Hepatocyte (in vitro differentiated cells): ENCODE data around the gene MTF2.

ENCODE experiments used
- EZH2 ChIP-seq: fragments of 200-600 bp; sonication (generic); IDR thresholded peaks from 2 replicates; pipeline ENCODE4 v1.6.1; 2016; ENCODE audit warnings: antibody characterized with exemption, mild to moderate bottlenecking, borderline replicate concordance
- EZH2phosphoT487 ChIP-seq: fragments of 200-600 bp; sonication (generic); IDR thresholded peaks from one replicate; pipeline ENCODE4 v1.6.1; 2018; ENCODE audit warnings: antibody characterized with exemption, mild to moderate bottlenecking, low read depth, moderate library complexity; ENCODE audit not compliant: unreplicated experiment, severe bottlenecking
- TF ChIP-seq, protein P1 (sequence below): fragments of 200-600 bp; sonication (generic); IDR thresholded peaks from 2 replicates; pipeline ENCODE4 v1.5.1; 2016; ENCODE audit warnings: antibody characterized with exemption, mild to moderate bottlenecking; ENCODE audit not compliant: poor library complexity

DNA sequence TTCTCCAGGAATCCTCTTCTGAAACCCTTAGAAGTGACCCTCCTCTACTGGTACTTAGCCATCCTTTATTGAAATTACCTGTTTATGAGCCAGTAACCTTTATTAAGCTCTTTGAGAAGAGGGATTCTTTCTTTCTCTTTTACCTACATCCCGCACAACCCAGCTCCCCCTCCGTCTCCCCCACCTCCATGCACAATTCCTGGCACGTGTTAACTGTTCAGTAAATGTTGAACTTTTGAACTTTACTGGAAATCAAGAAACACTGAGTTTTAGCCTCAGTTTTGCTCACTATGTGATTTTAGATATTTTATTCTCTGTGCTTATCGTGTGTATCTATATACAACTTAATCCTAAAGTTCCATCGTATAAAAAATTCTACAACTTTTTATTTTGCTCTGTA is 99.3 kb downstream of the MTF2 start:
- TF ChIP-seq, protein P1, sequence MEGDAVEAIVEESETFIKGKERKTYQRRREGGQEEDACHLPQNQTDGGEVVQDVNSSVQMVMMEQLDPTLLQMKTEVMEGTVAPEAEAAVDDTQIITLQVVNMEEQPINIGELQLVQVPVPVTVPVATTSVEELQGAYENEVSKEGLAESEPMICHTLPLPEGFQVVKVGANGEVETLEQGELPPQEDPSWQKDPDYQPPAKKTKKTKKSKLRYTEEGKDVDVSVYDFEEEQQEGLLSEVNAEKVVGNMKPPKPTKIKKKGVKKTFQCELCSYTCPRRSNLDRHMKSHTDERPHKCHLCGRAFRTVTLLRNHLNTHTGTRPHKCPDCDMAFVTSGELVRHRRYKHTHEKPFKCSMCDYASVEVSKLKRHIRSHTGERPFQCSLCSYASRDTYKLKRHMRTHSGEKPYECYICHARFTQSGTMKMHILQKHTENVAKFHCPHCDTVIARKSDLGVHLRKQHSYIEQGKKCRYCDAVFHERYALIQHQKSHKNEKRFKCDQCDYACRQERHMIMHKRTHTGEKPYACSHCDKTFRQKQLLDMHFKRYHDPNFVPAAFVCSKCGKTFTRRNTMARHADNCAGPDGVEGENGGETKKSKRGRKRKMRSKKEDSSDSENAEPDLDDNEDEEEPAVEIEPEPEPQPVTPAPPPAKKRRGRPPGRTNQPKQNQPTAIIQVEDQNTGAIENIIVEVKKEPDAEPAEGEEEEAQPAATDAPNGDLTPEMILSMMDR = no peak
- TF ChIP-seq EZH2 (no peak), EZH2phosphoT487 (no peak)
